ENCODE data around the gene EDIL3.
A peak's percentile ranks its signal among the peaks of the same experiment; 100 is the strongest.

EDIL3 gene

GRCh38 chr5:84383816-84384603 is 670 bp downstream of the EDIL3 start:
- Mint-ChIP-seq H3K4me1 (peaks cover 2% of the 10 kb centered on the region), H3K36me3 (peaks cover 1% of the 10 kb centered on the region), H3K27me3 (peaks cover 19% of the 10 kb centered on the region), H3K4me3 (no peak overlapping the region), H3K27ac (no peak overlapping the region), H3K9me3 (peaks cover 2% of the 10 kb centered on the region)
- ATAC-seq (ENCODE audit: low read depth) (no peak), DNase-seq (ENCODE audit: low spot score in 2 of 2) (peak in 1 of 2 donors; percentile 0)

- peaks cover 1% of the 10 kb centered on the region for H3K36me3 Mint-ChIP-seq
- no peak overlapping the region for H3K27ac Mint-ChIP-seq
- H3K4me3 Mint-ChIP-seq, result no peak overlapping the region
- H3K27me3 Mint-ChIP-seq, result peaks cover 19% of the 10 kb centered on the region
- peaks cover 2% of the 10 kb centered on the region for H3K4me1 Mint-ChIP-seq
- ATAC-seq (ENCODE audit: low read depth), result no peak
- DNase-seq (ENCODE audit: low spot score in 2 of 2), result no peak
- peaks cover 2% of the 10 kb centered on the region for H3K9me3 Mint-ChIP-seq
Measured at GRCh38 chr5:84383296-84383815, 1.3 kb downstream of the EDIL3 start.

GRCh38 chr5:84382363-84383295 is 2.1 kb downstream of the EDIL3 start:
- H3K27me3 Mint-ChIP-seq, result peaks cover 19% of the 10 kb centered on the region

DNA sequence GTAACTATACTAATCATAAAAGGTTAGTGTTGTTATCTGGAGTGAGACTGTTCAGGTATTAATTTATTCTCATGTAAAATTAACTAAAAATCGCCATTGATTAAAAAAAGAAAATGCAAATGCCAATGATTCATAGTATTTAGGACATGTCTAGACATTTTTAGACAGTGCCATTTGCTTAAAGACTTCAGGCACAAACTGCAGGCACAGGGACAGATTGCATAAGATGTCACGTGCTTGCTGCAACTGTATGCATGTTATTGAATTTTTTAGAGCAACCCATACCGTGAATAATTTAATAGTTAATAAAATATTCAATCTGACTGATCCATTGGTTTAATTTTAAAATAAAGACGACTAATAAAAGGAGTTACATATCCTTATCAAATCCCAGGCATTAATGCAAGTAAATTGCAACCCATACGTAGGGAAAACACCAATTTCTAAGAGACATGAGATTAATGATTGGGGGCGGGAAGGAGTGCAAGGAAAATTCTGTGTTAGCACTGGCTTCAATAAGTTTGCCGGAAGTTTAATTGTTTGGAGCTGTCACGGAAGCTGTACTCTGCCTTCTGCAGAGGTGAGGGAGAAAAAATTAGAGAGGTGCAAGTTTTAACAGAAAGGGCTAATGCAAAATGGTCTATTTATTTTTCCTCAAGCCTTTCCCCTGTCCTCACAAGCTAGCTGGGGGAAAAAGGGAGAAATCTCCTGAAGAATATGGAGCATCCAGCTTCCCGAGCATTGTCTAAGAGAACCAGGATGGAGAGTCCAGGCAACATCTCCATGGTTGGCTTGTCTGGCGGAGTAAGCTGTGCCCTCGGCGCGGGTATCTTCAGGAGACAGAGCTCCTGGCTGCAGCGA is 2.9 kb downstream of the EDIL3 start:
- ATAC-seq (ENCODE audit: low read depth) (no peak), DNase-seq (ENCODE audit: low spot score in 2 of 2) (no peak)
- H3K27me3 Mint-ChIP-seq, result peaks cover 19% of the 10 kb centered on the region
- H3K27ac Mint-ChIP-seq, result no peak overlapping the region
- peaks cover 2% of the 10 kb centered on the region for H3K9me3 Mint-ChIP-seq
- H3K36me3 Mint-ChIP-seq, result peaks cover 1% of the 10 kb centered on the region
- peaks cover 2% of the 10 kb centered on the region for H3K4me1 Mint-ChIP-seq
- no peak overlapping the region for H3K4me3 Mint-ChIP-seq

More at GRCh38 chr5:84382363-84383295, 2.1 kb downstream of the EDIL3 start:
- peaks cover 1% of the 10 kb centered on the region for H3K36me3 Mint-ChIP-seq
- no peak overlapping the region for H3K4me3 Mint-ChIP-seq
- ATAC-seq (ENCODE audit: low read depth) (no peak), DNase-seq (ENCODE audit: low spot score in 2 of 2) (no peak)
- peaks cover 2% of the 10 kb centered on the region for H3K4me1 Mint-ChIP-seq
- no peak overlapping the region for H3K27ac Mint-ChIP-seq
- H3K9me3 Mint-ChIP-seq, result peaks cover 2% of the 10 kb centered on the region

- Mint-ChIP-seq H3K36me3 (peaks cover 1% of the 10 kb centered on the region), H3K4me3 (no peak overlapping the region), H3K9me3 (no peaks in the 10 kb centered on the region), H3K4me1 (no peaks in the 10 kb centered on the region), H3K27ac (no peak overlapping the region), H3K27me3 (peaks cover 14% of the 10 kb centered on the region)
- ATAC-seq (ENCODE audit: low read depth) (no peak), DNase-seq (ENCODE audit: low spot score in 2 of 2) (no peak)
Measured at GRCh38 chr5:84379749-84380148, 4.9 kb downstream of the EDIL3 start.

GRCh38 chr5:84378961-84379360 is 5.7 kb downstream of the EDIL3 start:
- Mint-ChIP-seq H3K4me1 (no peaks in the 10 kb centered on the region), H3K27ac (no peak overlapping the region), H3K27me3 (peaks cover 11% of the 10 kb centered on the region), H3K36me3 (no peaks in the 10 kb centered on the region), H3K4me3 (no peak overlapping the region), H3K9me3 (no peaks in the 10 kb centered on the region)
- no peak for DNase-seq (ENCODE audit: low spot score in 2 of 2)
- no peak for ATAC-seq (ENCODE audit: low read depth)

DNA sequence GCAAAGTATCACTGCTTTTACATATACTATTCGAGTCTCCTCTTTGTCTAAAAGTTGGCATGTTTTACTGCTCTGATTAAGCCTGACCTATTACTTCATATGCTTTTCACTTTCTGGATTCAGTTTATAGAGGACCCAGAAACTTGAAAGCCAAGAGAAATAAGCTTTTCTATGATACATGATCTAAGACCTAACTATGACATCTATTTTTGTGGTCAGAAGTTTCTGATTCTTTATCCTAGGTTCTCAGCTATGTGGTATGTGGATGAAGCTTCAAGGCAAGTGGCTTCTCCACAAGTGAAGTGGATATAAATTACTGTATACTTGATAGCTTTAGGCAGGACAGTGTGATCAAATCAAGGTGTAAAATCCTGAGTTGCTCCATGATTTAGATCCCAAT is 6.3 kb downstream of the EDIL3 start:
- Mint-ChIP-seq H3K27me3 (peaks cover 8% of the 10 kb centered on the region), H3K4me3 (no peak overlapping the region), H3K9me3 (peaks cover 2% of the 10 kb centered on the region), H3K36me3 (no peaks in the 10 kb centered on the region), H3K27ac (no peak overlapping the region), H3K4me1 (no peaks in the 10 kb centered on the region)
- ATAC-seq (ENCODE audit: low read depth) (no peak), DNase-seq (ENCODE audit: low spot score in 2 of 2) (no peak)

GRCh38 chr5:84376346-84376745 is 8.3 kb downstream of the EDIL3 start:
- Mint-ChIP-seq H3K36me3 (no peaks in the 10 kb centered on the region), H3K27ac (no peak overlapping the region), H3K4me3 (no peak overlapping the region), H3K4me1 (no peaks in the 10 kb centered on the region), H3K9me3 (peaks cover 4% of the 10 kb centered on the region), H3K27me3 (no peaks in the 10 kb centered on the region)
- no peak for DNase-seq (ENCODE audit: low spot score in 2 of 2)
- ATAC-seq (ENCODE audit: low read depth), result no peak

DNA sequence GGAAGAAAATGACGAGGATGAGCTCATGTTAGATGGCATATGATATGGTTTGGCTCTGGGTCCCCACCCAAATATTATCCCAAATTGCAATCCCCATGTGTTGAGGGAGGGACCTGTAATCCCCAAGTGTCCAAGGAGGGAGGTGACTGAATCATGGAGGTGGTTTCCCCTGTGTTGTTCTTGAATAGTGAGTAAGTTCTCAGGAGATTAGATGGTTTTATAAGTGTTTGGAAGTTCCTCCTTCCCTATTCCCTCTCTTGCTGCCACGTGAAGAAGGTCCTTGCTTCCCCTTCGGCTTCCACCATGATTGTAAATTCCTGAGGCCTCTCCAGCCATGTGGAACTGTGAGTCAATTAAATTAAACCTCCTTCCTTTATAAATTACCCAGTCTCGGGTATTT is 10.1 kb downstream of the EDIL3 start:
- DNase-seq (ENCODE audit: low spot score in 2 of 2) (no peak), ATAC-seq (ENCODE audit: low read depth) (no peak)
- no peak overlapping the region for H3K27ac Mint-ChIP-seq
- no peak overlapping the region for H3K4me3 Mint-ChIP-seq
- no peaks in the 10 kb centered on the region for H3K4me1 Mint-ChIP-seq
- H3K36me3 Mint-ChIP-seq, result no peaks in the 10 kb centered on the region
- H3K9me3 Mint-ChIP-seq, result peaks cover 4% of the 10 kb centered on the region
- H3K27me3 Mint-ChIP-seq, result no peaks in the 10 kb centered on the region

- H3K27me3 Mint-ChIP-seq, result no peaks in the 10 kb centered on the region
- H3K4me1 Mint-ChIP-seq, result no peaks in the 10 kb centered on the region
- no peak for ATAC-seq (ENCODE audit: low read depth)
- H3K4me3 Mint-ChIP-seq, result no peak overlapping the region
- peaks cover 6% of the 10 kb centered on the region for H3K9me3 Mint-ChIP-seq
- H3K27ac Mint-ChIP-seq, result no peak overlapping the region
- no peak for DNase-seq (ENCODE audit: low spot score in 2 of 2)
- no peaks in the 10 kb centered on the region for H3K36me3 Mint-ChIP-seq
Measured at GRCh38 chr5:84373506-84373905, 11.2 kb downstream of the EDIL3 start.

- peaks cover 6% of the 10 kb centered on the region for H3K9me3 Mint-ChIP-seq
- H3K4me1 Mint-ChIP-seq, result no peaks in the 10 kb centered on the region
- H3K4me3 Mint-ChIP-seq, result no peak overlapping the region
- no peaks in the 10 kb centered on the region for H3K27me3 Mint-ChIP-seq
- no peaks in the 10 kb centered on the region for H3K36me3 Mint-ChIP-seq
- H3K27ac Mint-ChIP-seq, result no peak overlapping the region
- DNase-seq (ENCODE audit: low spot score in 2 of 2) (no peak), ATAC-seq (ENCODE audit: low read depth) (no peak)
Measured at GRCh38 chr5:84372066-84372695, 12.5 kb downstream of the EDIL3 start.

- no peaks in the 10 kb centered on the region for H3K27me3 Mint-ChIP-seq
- peaks cover 6% of the 10 kb centered on the region for H3K9me3 Mint-ChIP-seq
- DNase-seq (ENCODE audit: low spot score in 2 of 2) (no peak), ATAC-seq (ENCODE audit: low read depth) (no peak)
- H3K36me3 Mint-ChIP-seq, result no peaks in the 10 kb centered on the region
- H3K4me1 Mint-ChIP-seq, result no peaks in the 10 kb centered on the region
- no peak overlapping the region for H3K27ac Mint-ChIP-seq
- H3K4me3 Mint-ChIP-seq, result no peak overlapping the region
Measured at GRCh38 chr5:84370176-84370575, 14.5 kb downstream of the EDIL3 start.

- no peak overlapping the region for H3K27ac Mint-ChIP-seq
- H3K36me3 Mint-ChIP-seq, result no peaks in the 10 kb centered on the region
- peaks cover 2% of the 10 kb centered on the region for H3K9me3 Mint-ChIP-seq
- no peaks in the 10 kb centered on the region for H3K27me3 Mint-ChIP-seq
- H3K4me1 Mint-ChIP-seq, result no peaks in the 10 kb centered on the region
- DNase-seq (ENCODE audit: low spot score in 2 of 2), result no peak
- no peak overlapping the region for H3K4me3 Mint-ChIP-seq
- ATAC-seq (ENCODE audit: low read depth), result no peak
Measured at GRCh38 chr5:84364043-84364442, 20.6 kb downstream of the EDIL3 start.
